ENCODE results near the gene CFAP97D2. TPM values are rescaled to one million over a fixed set of nuclear protein-coding genes. Genes with fewer than 3 reads are reported as not detected.

The CFAP97D2 gene
- total and polyA plus RNA-seq, 2 donors (not counting 3 experiments of a cell fraction or from before 2014, with no cell fraction given) = not detected

GRCh38 chr13:114219392-114219791, 40.3 kb downstream of the CFAP97D2 start:
- H3K36me3 ChIP-seq (ENCODE audit: control insufficient read depth in 2 of 2, extremely low read depth in 1 of 2, insufficient read depth in 2 of 2, low read length in 2 of 2) = no peaks in the 10 kb centered on the region
- H3K9me1 ChIP-seq (replicated peaks; ENCODE audit: control insufficient read depth, extremely low read depth, insufficient read depth, low read length) = no peaks in the 10 kb centered on the region
- peak overlapping the region; percentile 3 for H3K4me2 ChIP-seq (ENCODE audit: insufficient read depth, low read length)
- H3K27me3 ChIP-seq (ENCODE audit: control insufficient read depth in 2 of 2, insufficient read depth in 2 of 2, low read length in 2 of 2) = no peaks in the 10 kb centered on the region
- no peak overlapping the region for H3K4me3 ChIP-seq (replicated peaks in 1 of 3; ENCODE audit: insufficient read depth in 1 of 3, low read depth in 1 of 3, low read length in 3 of 3)
- ChIA-PET CTCF (no interaction called here), POLR2A (no interaction called here)
- DNase-seq (ENCODE audit: low read depth, low spot score) (peak; percentile 73), FAIRE-seq (peak; percentile 68)
- peaks cover 26% of the 10 kb centered on the region for H3K4me1 ChIP-seq (ENCODE audit: control insufficient read depth, extremely low read depth, insufficient read depth, low read length)
- no peaks in the 10 kb centered on the region for H3K79me2 ChIP-seq (ENCODE audit: control insufficient read depth, insufficient read depth, low read length)
- H2AFZ ChIP-seq (ENCODE audit: low read depth, low read length) = no peak overlapping the region
- no peak for TF ChIP-seq POLR2A (IDR thresholded peaks at IDR 0.05; ENCODE audit: low read depth, low read length)
- peak; percentile 65 for TF ChIP-seq GATA2 (IDR thresholded peaks at IDR 0.05; ENCODE audit: insufficient read depth, insufficient read length, low read depth, low read length)
- H3K9me3 ChIP-seq (replicated peaks; ENCODE audit: control insufficient read depth, insufficient read depth, low read length) = no peaks in the 10 kb centered on the region
- no TSS peak for BruUV-seq (replicated peaks)
- no peak overlapping the region for H3K27ac ChIP-seq (ENCODE audit: insufficient read depth, low read depth, low read length)
- H4K20me1 ChIP-seq (replicated peaks; ENCODE audit: control insufficient read depth, extremely low read depth, insufficient read depth, low read length) = no peaks in the 10 kb centered on the region
- intact Hi-C loops (cut with micrococcal nuclease) (loop anchor here (1.0 kb wide), 1 partner anchor 57 kb away; no protein-coding TSS in a partner anchor), dilution Hi-C loops (cut with MboI; ENCODE audit: extremely low pct_ligation_motif_present, low sequenced_read_pairs) (no loop called here)
- H3K9ac ChIP-seq (replicated peaks; ENCODE audit: extremely low read depth, insufficient read depth, low read length) = no peak overlapping the region

DNA sequence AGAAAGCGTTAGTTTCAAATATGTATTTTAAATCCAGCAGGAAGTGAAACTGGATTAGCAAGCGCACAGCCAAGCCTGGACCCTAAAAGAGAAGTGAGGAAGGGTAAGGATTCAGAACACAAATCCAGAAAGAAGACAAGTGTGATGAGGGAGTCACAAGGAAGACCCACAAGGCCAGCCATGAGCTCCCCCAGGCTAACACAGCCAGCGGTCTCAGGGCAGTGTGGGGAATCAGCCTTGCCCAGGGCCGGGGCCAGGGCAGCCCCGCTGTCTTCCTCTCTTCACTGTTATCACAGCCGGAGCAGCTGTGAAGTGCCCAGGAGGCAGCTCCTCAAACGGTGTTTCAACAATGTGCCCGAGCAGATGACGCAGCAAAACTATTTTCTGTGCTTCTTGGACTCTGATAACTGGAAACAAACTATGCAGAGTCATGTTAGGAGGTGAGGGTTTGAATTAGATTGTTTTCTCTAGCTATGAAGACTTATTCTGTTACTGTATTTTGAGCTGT, 43.5 kb downstream of the CFAP97D2 start:
- ChIA-PET CTCF (interaction anchor here (0.7 to 2.8 kb wide), 9 partner anchors 10 to 275 kb away, joined by 3 to 9 read pairs (median 3); no protein-coding TSS in a partner anchor), POLR2A (no interaction called here)
- peak; percentile 87 for DNase-seq (ENCODE audit: low read depth, low spot score)
- H3K79me2 ChIP-seq (ENCODE audit: control insufficient read depth, insufficient read depth, low read length) = no peaks in the 10 kb centered on the region
- no peak for TF ChIP-seq POLR2AphosphoS5 (IDR thresholded peaks at IDR 0.05; ENCODE audit: insufficient read depth, low read depth, low read length)
- TF ChIP-seq EZH2 (IDR thresholded peaks at IDR 0.05; ENCODE audit: borderline replicate concordance, low read depth, low read length, severe bottlenecking) = no peak
- TF ChIP-seq, protein P1, sequence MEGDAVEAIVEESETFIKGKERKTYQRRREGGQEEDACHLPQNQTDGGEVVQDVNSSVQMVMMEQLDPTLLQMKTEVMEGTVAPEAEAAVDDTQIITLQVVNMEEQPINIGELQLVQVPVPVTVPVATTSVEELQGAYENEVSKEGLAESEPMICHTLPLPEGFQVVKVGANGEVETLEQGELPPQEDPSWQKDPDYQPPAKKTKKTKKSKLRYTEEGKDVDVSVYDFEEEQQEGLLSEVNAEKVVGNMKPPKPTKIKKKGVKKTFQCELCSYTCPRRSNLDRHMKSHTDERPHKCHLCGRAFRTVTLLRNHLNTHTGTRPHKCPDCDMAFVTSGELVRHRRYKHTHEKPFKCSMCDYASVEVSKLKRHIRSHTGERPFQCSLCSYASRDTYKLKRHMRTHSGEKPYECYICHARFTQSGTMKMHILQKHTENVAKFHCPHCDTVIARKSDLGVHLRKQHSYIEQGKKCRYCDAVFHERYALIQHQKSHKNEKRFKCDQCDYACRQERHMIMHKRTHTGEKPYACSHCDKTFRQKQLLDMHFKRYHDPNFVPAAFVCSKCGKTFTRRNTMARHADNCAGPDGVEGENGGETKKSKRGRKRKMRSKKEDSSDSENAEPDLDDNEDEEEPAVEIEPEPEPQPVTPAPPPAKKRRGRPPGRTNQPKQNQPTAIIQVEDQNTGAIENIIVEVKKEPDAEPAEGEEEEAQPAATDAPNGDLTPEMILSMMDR (IDR thresholded peaks at IDR 0.05; ENCODE audit: extremely low read depth in 1 of 2, insufficient read depth in 1 of 2, low read depth in 1 of 2, low read length in 2 of 2) = no peak
- TF ChIP-seq GATA2 (IDR thresholded peaks at IDR 0.05; ENCODE audit: insufficient read depth, insufficient read length, low read depth, low read length) = no peak
- TF ChIP-seq FOS (IDR thresholded peaks at IDR 0.05; ENCODE audit: borderline replicate concordance, insufficient read depth, low read length) = no peak
- TF ChIP-seq JUN (IDR thresholded peaks at IDR 0.05; ENCODE audit: borderline replicate concordance, insufficient read depth, insufficient read length, low read depth) = no peak
- no peak for TF ChIP-seq POLR2A (IDR thresholded peaks at IDR 0.05; ENCODE audit: low read depth, low read length)
- no peak for TF ChIP-seq MYC (IDR thresholded peaks at IDR 0.05; ENCODE audit: low read depth, low read length)
- TF ChIP-seq, protein P2, sequence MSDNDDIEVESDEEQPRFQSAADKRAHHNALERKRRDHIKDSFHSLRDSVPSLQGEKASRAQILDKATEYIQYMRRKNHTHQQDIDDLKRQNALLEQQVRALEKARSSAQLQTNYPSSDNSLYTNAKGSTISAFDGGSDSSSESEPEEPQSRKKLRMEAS (IDR thresholded peaks at IDR 0.05; ENCODE audit: insufficient read depth, insufficient read length) = no peak
- H4K20me1 ChIP-seq (replicated peaks; ENCODE audit: control insufficient read depth, extremely low read depth, insufficient read depth, low read length) = no peaks in the 10 kb centered on the region
- H2AFZ ChIP-seq (ENCODE audit: low read depth, low read length) = peak overlapping the region; percentile 84
- H3K4me3 ChIP-seq (replicated peaks in 1 of 3; ENCODE audit: insufficient read depth in 1 of 3, low read depth in 1 of 3, low read length in 3 of 3) = no peak overlapping the region
- H3K27ac ChIP-seq (ENCODE audit: insufficient read depth, low read depth, low read length) = peak overlapping the region; percentile 46
- peak overlapping the region; percentile 24 for H3K4me2 ChIP-seq (ENCODE audit: insufficient read depth, low read length)
- H3K27me3 ChIP-seq (ENCODE audit: control insufficient read depth in 2 of 2, insufficient read depth in 2 of 2, low read length in 2 of 2) = no peaks in the 10 kb centered on the region
- peak overlapping the region; percentile 40 for H3K9ac ChIP-seq (replicated peaks; ENCODE audit: extremely low read depth, insufficient read depth, low read length)
- peak; percentile 82 for FAIRE-seq
- peaks cover 26% of the 10 kb centered on the region for H3K4me1 ChIP-seq (ENCODE audit: control insufficient read depth, extremely low read depth, insufficient read depth, low read length)
- intact Hi-C loops (cut with micrococcal nuclease) (loop anchor here (1.0 kb wide), 1 partner anchor 90 kb away; the partner anchor contains the start of gene RASA3), dilution Hi-C loops (cut with MboI; ENCODE audit: extremely low pct_ligation_motif_present, low sequenced_read_pairs) (no loop called here)
- no peaks in the 10 kb centered on the region for H3K36me3 ChIP-seq (ENCODE audit: control insufficient read depth in 2 of 2, extremely low read depth in 1 of 2, insufficient read depth in 2 of 2, low read length in 2 of 2)
- H3K9me3 ChIP-seq (replicated peaks; ENCODE audit: control insufficient read depth, insufficient read depth, low read length) = no peaks in the 10 kb centered on the region
- H3K9me1 ChIP-seq (replicated peaks; ENCODE audit: control insufficient read depth, extremely low read depth, insufficient read depth, low read length) = no peaks in the 10 kb centered on the region
- BruUV-seq (replicated peaks) = no TSS peak

All from endothelial cell of umbilical vein (primary cell).